ENCODE measurements around the gene SYT12.

DNA sequence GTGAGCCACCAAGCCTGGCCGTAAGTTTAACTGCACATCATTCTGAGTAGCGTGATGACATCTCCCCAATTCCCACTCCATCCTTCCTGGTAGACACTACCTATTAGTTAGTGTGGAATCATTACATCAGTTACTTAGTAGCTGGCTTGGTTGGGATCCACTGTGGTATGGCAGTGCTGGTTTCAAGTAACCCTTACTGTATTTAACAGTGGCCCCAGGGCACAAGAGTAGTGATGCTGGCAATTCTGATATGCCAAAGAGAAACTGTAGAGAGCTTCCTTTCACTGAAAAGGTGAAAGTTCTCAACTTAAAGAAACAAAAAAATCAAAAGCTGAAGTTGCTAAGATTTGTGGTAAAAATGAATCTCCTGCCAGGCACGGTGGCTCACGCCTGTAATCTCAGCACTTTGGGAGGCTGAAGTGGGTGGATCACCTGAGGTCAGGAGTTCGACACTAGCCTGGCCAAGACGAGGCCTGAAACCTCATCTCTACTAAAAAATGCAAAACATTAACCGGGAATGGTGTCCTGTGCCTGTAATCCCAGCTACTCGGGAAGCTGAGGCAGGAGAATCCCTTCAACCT, 60.9 kb downstream of the SYT12 start:
- TF ChIP-seq CTCF (tag by site-specific recombination; IDR thresholded peaks at IDR 0.05) (no peak), ZNF561 (tag by site-specific recombination; IDR thresholded peaks at IDR 0.05; ENCODE audit: borderline replicate concordance) (no peak), SP3 (tag by site-specific recombination; IDR thresholded peaks at IDR 0.05) (no peak), SP2 (tag by site-specific recombination; IDR thresholded peaks at IDR 0.05) (no peak), REST (tag by site-specific recombination; IDR thresholded peaks at IDR 0.05) (no peak), ZNF433 (tag by site-specific recombination; IDR thresholded peaks at IDR 0.05; ENCODE audit: low read depth) (no peak), ZNF48 (tag by site-specific recombination; IDR thresholded peaks at IDR 0.05) (no peak), KLF16 (tag by site-specific recombination; IDR thresholded peaks at IDR 0.05) (no peak), ZNF274 (IDR thresholded peaks at IDR 0.05; ENCODE audit: low read length) (no peak), ZNF274 (tag by site-specific recombination; IDR thresholded peaks at IDR 0.05; ENCODE audit: borderline replicate concordance) (no peak), ZNF350 (tag by site-specific recombination; IDR thresholded peaks at IDR 0.05) (no peak), GLIS2 (tag by site-specific recombination; IDR thresholded peaks at IDR 0.05) (no peak), ZBTB49 (tag by site-specific recombination; IDR thresholded peaks at IDR 0.05; ENCODE audit: low read depth) (no peak)
- TF ChIP-seq, protein P1, sequence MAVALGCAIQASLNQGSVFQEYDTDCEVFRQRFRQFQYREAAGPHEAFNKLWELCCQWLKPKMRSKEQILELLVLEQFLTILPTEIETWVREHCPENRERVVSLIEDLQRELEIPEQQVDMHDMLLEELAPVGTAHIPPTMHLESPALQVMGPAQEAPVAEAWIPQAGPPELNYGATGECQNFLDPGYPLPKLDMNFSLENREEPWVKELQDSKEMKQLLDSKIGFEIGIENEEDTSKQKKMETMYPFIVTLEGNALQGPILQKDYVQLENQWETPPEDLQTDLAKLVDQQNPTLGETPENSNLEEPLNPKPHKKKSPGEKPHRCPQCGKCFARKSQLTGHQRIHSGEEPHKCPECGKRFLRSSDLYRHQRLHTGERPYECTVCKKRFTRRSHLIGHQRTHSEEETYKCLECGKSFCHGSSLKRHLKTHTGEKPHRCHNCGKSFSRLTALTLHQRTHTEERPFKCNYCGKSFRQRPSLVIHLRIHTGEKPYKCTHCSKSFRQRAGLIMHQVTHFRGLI (tag by site-specific recombination; IDR thresholded peaks at IDR 0.05) = no peak
